Uterus (tissue), 2 donors: ENCODE results near the gene TBC1D1.

ENCODE experiments used
- CTCF ChIP-seq, 4 experiments: fragments of 200-600 bp in 2 of 4; fragments of 450-650 bp in 2 of 4; sonication (generic) in 2 of 4; IDR thresholded peaks; one replicate each; pipeline ENCODE4 v1.5.1; 2016 to 2019; ENCODE audit warnings: antibody characterized with exemption in 4 of 4, mild to moderate bottlenecking in 2 of 4, moderate library complexity in 1 of 4
- POLR2A ChIP-seq, 2 donors: fragments of 450-650 bp; IDR thresholded peaks; one replicate each; pipeline ENCODE4 v1.6.1; 2016; ENCODE audit warnings: antibody characterized with exemption in 2 of 2, mild to moderate bottlenecking in 1 of 2, moderate library complexity in 1 of 2

- TF ChIP-seq CTCF (IDR thresholded peaks at IDR 0.05) (no peak), POLR2A (IDR thresholded peaks at IDR 0.05) (no peak)
Measured at GRCh38 chr4:38154252-38154651, 263.4 kb downstream of the TBC1D1 start.
